Esophagus squamous epithelium (tissue), 4 donors: ENCODE measurements around the gene POLR2H.

ENCODE experiments used
- POLR2A ChIP-seq, 4 donors: fragments of 450-650 bp; IDR thresholded peaks; one replicate each; pipeline ENCODE4 v1.6.1; 2017; ENCODE audit warnings: antibody characterized with exemption in 4 of 4, mild to moderate bottlenecking in 4 of 4, moderate library complexity in 3 of 4
- TF ChIP-seq, protein P1 (sequence below), 6 experiments: fragments of 450-650 bp in 4 of 6; fragments of 200-600 bp in 2 of 6; sonication (generic) in 2 of 6; IDR thresholded peaks; one replicate each; pipeline ENCODE4 v1.5.1; 2016 to 2019; ENCODE audit warnings: antibody characterized with exemption in 6 of 6, mild to moderate bottlenecking in 4 of 6, moderate library complexity in 4 of 6

DNA sequence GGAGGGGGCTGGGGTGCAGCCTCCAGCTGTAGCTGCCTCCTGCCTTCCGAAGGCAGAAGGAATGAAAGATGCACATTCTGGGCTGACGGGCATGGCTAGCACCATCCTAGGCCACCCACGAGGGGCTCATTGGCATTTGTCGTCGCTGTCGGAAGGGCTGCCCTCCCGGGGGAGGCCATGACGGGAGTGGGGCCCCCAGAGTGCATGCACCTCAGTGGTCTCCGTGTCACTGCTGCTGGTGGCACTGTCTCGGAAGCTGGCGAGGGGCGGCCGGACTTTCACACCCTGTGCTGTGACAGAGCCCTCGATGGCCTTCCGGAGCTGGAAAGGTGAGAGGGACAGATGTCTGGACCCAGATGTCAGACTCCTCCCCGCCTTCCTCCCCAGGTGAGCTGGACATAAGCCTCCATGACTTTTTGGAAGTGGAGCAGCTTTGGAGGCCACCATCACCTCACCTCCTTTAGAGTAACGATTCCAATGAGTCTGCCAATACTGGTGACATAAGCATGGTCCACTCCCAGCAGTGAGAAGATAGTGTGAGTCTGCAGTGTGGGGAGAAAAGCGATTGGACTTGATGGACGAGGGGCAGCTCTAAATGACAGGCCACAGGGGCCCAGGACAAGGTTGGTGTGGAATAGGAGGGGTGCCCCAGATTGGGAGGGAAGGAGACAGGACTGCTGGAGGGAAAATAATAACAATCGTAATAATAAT lies 14.9 kb upstream of the POLR2H start:
- TF ChIP-seq, protein P1, sequence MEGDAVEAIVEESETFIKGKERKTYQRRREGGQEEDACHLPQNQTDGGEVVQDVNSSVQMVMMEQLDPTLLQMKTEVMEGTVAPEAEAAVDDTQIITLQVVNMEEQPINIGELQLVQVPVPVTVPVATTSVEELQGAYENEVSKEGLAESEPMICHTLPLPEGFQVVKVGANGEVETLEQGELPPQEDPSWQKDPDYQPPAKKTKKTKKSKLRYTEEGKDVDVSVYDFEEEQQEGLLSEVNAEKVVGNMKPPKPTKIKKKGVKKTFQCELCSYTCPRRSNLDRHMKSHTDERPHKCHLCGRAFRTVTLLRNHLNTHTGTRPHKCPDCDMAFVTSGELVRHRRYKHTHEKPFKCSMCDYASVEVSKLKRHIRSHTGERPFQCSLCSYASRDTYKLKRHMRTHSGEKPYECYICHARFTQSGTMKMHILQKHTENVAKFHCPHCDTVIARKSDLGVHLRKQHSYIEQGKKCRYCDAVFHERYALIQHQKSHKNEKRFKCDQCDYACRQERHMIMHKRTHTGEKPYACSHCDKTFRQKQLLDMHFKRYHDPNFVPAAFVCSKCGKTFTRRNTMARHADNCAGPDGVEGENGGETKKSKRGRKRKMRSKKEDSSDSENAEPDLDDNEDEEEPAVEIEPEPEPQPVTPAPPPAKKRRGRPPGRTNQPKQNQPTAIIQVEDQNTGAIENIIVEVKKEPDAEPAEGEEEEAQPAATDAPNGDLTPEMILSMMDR (IDR thresholded peaks at IDR 0.05): no peak
- no peak for TF ChIP-seq POLR2A (IDR thresholded peaks at IDR 0.05)
